NCI-H1930 (cell line): Measurements from ENCODE around the gene TPGS1.
"Not testable (repeated sequence)": the region's sequence is repeated elsewhere in the genome, so short reads cannot be mapped to it uniquely, and the experiment has no call there.

Source experiments
- DNase-seq, 2 experiments: peaks; one replicate each; lab custom pipeline; 2025; lab: John Stamatoyannopoulos, UW

The TPGS1 gene

DNA sequence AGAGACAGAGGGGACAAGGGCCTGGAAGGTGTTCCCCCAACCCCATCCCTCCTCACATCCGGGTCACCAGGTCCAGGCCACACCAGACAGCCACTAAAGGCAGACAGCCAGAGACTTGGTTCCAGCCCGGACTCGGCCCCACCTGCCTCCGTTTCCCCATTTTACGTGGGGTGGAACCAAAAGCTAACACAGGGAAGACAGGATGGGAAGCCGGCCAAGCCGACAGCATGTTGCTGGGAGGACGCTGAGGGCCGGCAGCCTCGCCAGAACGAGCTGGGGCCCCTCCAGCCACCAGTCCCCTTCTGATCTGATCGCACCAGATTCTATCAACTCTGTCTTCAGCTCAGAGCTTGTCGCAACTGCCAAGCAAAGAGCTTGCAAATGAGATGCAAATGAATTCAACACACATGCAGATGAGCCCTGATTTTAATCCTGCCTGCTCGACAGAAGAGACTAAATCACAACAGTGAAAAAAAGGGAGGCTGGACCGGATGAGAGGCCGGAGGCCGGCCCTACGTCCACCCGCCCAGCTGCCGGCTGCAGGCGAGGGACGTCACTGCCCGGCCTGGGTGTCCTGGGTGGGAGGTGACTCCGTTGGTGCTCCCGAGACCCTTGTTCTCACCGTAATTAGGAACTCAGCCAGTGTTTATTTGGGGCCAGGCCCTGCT, 28.9 kb upstream of the TPGS1 start:
- no peak for DNase-seq

GRCh38 chr19:478976-479375, 28.3 kb upstream of the TPGS1 start:
- DNase-seq: no peak

GRCh38 chr19:480016-480855, 27.1 kb upstream of the TPGS1 start:
- DNase-seq: no peak

DNA sequence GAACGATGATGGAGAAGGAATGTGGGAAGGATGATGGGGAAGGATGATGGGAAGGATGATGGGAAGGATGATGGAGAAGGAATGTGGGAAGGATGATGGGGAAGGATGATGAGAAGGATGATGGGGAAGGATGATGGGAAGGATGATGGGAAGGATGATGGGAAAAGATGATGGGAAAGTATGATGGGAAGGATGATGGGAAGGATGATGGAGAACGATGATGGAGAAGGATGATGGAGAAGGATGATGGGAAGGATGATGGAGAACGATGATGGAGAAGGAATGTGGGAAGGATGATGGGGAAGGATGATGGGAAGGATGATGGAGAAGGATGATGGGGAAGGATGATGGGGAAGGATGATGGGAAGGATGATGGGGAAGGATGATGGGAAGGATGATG, 26.2 kb upstream of the TPGS1 start:
- DNase-seq: not testable (repeated sequence)

DNA sequence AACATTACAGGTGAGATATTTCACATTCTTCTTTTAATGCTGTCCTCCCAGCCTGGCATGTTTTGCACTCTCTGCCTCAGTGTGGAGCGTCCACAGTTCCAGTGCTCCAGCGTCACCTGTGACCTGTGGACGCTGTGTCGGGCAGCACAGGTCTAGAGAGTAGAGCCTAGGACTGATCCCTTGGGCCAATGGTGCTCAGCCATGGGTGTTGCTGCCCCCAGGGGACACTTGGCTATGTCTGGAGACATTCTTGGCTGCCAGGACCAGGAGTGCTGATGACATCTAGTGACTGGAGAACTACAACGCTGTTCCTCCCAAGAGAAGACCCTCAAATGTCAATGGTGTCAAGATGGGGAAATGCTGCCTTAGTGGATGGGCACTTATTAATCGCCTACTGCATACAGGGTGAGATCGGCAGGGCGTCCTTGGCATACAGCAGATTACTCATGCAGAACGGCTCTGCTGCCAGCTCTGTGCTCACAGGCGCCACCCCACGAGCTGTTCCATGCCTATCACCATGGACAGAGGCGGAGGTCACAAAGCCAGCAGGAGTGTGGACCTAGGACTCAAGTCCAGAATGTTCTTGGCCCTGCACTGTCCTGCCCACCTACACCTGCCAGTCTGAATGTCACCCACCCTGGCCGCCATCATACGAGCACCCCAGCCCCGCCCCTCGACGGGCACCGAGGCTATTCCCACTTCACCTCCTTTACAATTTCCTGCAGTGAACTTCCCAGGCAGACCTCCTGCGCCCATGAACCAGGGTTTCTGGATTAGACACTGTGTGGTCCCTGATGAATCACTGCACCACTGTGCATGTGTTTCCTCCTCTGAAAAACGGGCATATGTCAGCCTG, 24.9 kb upstream of the TPGS1 start:
- DNase-seq: no peak

- no peak for DNase-seq
These were observed 23.8 kb upstream of the TPGS1 start for GRCh38 chr19:483332-484072.

GRCh38 chr19:484494-484893, 22.8 kb upstream of the TPGS1 start:
- no peak for DNase-seq

GRCh38 chr19:485077-485476, 22.2 kb upstream of the TPGS1 start:
- DNase-seq: no peak

- DNase-seq: no peak
These were observed 21.6 kb upstream of the TPGS1 start for GRCh38 chr19:485583-486236.

DNA sequence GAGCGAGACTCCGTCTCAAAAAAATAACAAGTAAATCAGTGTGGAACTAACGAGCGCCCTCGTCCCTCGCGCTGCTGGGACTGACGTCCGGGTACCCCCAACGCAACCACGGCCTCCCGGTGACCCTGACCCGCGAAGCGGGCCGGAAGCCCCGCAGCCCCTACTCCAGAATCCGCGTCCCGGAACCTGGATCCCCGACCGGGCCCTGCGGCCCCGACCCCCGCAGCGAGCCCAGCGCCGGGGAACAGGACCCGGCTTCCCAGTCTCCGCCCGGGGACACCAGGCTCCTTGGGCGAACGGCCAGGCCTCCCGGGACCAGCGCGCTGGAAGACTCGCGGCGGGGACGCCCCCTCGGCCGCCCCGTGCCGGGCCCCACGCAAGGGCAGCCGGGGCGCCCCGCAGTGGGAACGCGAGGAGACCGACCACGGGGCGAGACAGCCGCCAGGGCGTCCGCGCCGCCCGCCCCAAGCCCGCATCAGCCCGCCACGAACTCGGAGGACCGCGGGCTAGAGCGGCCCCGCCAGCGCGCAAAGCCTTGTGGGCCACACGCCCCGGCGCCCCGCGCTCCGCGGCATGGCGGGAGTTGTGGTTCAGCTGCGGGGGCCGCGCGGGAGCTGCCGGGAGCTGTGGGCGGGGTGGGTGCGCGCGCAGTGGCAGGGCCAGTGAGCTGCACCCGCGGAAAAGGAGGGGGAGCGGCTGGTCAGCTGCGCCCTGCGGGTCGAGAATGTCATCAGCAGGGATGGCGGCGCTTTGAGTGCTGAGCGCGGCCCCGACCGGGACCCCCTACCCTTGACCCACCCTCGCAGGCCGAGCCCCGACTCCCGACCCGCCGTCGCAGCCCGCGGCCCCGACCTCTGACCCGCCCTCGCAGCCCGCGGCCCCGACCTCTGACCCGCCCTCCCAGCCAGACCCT, 18.5 kb upstream of the TPGS1 start:
- DNase-seq: peak; percentile 79 to 91

- no peak for DNase-seq
These were observed 17.7 kb upstream of the TPGS1 start for GRCh38 chr19:489418-490196.

DNA sequence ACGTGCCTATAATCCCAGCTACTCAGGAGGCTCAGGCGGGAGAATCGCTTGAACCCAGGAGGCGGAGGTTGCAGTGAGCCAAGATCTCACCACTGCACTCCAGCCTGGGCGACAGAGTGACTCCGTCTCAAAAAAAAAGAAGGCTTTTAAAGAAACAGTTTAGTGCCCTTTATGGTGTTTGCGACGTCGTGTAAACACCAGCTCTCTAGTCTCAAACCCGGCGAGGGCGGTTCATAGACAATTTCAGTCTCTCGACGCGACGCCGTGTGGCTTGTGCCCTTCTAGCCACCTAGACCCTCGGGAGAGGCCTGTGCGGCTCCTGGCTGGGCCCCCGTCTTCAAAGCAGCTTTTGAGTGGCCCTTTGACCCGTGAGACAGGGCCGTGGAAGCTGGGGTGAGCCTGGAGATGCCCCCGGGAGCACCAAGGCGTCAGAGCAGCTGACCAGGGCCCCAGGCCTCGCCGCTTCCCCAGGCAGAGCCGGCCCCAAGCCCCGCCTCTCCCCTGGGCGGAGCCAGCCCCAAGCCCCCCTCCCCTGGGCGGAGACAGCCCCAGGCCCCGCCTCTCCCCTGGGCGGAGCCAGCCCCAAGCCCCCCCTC, 16.1 kb upstream of the TPGS1 start:
- no peak for DNase-seq

GRCh38 chr19:492091-492531, 15.2 kb upstream of the TPGS1 start:
- DNase-seq: no peak

- no peak for DNase-seq
These were observed 13.7 kb upstream of the TPGS1 start for GRCh38 chr19:493391-494170.

GRCh38 chr19:494171-495080, 12.9 kb upstream of the TPGS1 start:
- no peak for DNase-seq

- DNase-seq: no peak
These were observed 12.3 kb upstream of the TPGS1 start for GRCh38 chr19:495081-495401.

DNA sequence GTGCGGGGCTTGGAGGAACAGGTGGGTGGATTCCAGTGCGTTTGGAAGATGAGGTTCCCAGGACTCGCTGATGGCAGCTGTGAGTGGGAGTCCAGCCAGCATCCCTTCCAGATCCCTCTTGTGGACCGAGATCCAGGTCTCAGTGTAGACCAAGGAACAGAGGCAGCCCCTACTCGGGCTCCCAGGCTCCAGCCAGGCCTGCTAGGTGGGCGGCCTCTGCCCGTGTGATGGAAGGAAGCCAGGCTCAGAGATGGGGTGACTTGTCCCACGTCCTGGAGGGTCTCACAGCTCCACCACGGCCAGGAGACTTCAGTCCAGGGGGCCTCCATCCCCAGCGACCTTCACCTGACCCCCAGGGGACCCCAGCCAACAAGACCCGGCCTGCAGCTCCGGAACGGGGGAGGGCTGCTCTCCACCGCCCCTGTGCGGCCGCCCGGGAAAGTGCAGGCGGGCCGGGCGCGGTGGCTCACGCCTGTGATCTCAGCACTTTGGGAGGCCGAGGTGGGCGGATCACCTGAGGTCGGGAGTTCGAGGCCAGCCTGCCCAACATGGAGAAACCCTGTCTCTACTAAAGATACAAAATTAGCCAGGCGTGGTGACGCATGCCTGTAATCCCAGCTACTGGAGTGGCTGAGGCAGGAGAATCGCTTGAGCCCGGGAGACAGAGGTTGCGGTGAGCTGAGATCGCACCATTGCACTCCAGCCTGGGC, 11.7 kb upstream of the TPGS1 start:
- DNase-seq: peak; percentile 24 to 33
